ENCODE data around the gene PLIN5.
"Not testable (repeated sequence)": the region's sequence is repeated elsewhere in the genome, so short reads cannot be mapped to it uniquely, and the experiment has no call there.

PLIN5 gene

DNA sequence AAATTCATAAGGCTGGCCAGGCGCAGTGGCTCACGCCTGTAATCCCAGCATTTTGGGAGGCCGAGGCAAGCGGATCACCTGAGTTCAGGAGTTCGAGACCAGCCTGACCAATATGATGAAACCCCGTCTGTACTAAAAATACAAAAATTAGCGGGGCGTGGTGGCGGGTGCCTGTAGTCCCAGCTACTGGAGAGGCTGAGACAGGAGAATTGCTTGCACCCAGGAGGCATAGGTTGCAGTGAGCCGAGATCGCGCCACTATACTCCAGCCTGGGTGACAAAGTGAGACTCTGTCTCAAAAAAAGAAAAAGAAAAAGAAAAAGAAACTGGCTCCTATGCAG, 6.8 kb upstream of the PLIN5 start:
- not testable (repeated sequence) for DNase-seq

DNA sequence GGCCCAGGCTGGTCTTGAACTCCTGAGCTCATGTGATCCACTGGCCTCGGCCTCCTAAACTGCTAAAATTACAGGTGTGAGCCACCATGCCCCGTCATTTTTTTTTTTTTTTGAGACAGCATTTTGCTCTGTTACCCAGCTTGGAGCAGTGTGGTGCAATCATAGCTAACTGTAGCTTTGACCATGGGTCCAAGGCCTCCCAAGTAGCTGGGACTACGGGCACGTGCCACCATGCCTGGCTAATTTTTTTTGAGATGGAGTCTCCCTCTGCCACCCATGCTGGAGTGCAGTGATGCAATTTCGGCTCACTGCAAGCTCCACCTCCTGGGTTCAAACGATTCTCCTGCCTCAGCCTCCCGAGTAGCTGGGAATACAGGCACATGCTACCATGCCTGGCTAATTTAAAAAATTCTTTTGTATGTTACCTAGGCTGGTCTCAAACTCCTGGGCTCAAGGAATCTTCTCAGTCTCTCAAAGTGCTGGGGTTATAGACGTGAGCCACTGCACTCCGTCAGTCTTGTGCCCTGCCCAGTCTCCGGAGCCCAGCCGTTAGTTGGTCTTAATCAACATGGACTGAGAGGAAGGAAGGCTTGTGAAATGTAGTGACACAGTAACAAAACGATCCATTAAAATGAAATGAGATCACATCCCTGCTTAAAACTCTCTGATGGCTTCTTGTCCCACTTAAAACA, 6.2 kb upstream of the PLIN5 start:
- DNase-seq: no peak

DNA sequence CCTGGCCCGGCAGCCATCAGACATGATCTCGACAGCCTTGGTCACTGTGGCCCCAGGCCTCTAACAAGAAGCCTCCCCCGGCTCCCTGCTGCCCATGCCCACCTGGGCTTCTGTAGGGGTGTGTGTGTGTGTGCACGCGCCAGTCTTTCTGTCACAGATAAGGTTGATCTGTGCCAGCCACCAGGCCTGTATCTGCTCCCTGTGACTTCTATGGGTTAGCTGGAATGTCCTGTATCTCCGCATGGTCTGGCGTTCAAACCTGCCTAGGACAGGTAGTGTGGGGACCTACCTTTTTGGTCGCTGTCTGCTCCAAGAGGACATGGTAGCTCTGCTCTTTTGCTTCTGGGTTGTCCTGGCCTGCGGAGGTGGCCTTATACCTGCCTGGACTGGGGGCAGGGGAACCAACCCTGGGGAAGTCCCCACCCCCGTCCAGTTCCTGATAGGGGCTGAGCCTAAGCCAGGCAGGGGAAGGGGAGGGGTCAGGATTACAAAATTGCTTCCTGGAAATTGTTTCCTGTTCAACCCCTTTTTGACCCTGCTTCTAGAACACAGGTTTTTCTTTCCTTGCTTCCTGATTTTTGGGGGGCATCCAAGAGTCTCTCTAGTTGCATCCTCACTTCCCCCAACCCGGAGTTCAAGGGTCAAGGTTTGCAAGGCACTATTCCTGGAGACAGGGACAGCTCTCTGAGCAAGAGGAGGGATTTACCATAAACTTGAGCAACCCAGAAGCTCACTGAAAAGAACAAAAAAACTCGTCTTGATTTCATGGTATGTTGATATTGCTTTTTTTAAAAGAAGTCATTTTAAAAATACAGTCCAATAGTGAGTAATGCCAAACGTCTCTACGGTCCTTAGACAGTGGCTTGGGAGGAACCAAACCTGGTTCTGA, 4.9 kb upstream of the PLIN5 start, which contains the start of gene LRG1:
TSS of gene LRG1 (minus strand) at position 344 of the 889 bp plus-strand sequence. CDS start at position 321, 23 bp downstream.
- no peak for DNase-seq

DNA sequence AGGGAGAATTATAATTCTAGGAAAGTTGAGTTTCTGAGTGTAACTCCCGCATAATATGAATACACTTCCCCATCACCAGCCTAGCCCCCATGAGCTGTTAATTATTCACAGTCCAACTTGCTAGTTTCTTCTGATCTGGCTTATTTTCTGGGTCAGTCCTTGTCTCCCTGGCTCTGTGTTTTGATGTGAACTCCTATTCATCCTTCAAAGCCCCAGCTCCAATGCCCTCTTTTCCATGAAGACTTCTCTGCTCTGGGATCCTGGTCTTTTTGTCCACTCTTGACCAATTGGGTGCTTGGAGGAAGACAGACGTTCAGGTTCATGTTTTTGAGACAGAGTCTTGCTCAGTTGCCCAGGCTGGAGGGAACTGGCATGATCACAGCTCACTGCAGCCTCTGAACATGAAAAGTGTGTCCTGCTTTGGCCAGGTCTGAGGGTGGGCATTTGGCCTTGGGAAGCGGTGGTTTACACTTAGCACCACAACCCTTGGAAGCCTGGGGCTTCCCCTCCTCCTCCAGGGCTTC, 4.2 kb upstream of the PLIN5 start:
- no peak for DNase-seq

- DNase-seq: no peak
Measured at GRCh38 chr19:4538601-4538954, 3.6 kb upstream of the PLIN5 start.

DNA sequence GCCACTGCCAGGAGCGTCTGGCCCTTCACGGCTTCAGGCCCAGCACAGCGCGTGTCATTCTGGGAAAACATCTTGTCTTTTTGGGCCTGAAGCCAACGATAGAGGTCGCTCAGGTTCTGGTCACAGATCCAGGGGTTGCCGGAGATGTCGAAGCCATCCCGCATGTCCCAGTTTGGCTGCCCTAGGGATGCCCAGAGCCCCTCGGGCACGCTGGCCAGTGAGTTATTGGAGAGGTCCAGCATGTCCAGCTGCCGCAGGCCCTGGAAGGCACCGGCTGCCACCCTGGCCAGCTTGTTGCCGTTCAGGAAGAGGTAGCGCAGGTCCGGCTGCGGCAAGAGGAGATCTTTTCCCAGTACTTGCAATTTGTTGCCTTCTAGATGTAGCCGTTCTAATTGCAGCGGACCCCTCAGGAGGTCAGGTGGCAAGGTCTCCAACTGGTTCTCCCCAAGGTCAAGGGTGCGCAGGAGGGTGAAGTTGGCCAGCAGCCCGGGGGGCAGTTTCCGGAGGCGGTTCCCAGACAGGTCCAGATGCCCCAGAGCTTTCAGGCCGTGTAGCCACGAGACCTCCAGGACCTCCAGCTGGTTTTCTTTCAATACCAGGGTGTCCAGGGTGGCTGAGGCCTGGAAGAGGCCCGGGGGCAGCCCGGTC, 3.1 kb upstream of the PLIN5 start:
- DNase-seq: no peak

GRCh38 chr19:4536798-4537197, 1.8 kb upstream of the PLIN5 start:
- DNase-seq: no peak

- DNase-seq: no peak
Measured at GRCh38 chr19:4533835-4534424, 1.1 kb downstream of the PLIN5 start.

DNA sequence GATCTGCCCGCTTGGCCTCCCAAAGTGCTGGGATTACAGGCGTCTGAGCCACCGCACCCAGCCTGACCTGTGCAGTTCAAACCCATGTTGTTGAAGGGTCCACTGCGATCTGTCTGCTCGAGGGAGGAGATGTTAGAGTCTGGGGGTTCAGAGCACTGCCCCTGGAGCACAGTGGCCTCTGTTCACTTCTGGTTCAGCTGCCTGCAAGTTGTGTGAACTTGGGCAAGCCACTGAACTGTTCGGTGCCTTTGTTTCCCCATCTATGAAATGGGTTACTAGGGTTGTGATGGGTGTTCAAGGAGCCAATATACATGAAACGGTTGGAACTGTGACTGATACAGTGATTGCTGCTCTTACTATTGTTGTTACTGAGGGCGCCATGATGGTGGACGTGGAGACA, 1.7 kb downstream of the PLIN5 start:
- DNase-seq: no peak

- no peak for DNase-seq
Measured at GRCh38 chr19:4531562-4532165, 3.4 kb downstream of the PLIN5 start.

GRCh38 chr19:4529924-4530522, 5.0 kb downstream of the PLIN5 start:
- DNase-seq: no peak

- DNase-seq: no peak
Measured at GRCh38 chr19:4528843-4529242, 6.2 kb downstream of the PLIN5 start.

GRCh38 chr19:4527377-4527776, 7.6 kb downstream of the PLIN5 start:
- not testable (repeated sequence) for DNase-seq

- DNase-seq: no peak
Measured at GRCh38 chr19:4525563-4526002, 9.4 kb downstream of the PLIN5 start.

DNA sequence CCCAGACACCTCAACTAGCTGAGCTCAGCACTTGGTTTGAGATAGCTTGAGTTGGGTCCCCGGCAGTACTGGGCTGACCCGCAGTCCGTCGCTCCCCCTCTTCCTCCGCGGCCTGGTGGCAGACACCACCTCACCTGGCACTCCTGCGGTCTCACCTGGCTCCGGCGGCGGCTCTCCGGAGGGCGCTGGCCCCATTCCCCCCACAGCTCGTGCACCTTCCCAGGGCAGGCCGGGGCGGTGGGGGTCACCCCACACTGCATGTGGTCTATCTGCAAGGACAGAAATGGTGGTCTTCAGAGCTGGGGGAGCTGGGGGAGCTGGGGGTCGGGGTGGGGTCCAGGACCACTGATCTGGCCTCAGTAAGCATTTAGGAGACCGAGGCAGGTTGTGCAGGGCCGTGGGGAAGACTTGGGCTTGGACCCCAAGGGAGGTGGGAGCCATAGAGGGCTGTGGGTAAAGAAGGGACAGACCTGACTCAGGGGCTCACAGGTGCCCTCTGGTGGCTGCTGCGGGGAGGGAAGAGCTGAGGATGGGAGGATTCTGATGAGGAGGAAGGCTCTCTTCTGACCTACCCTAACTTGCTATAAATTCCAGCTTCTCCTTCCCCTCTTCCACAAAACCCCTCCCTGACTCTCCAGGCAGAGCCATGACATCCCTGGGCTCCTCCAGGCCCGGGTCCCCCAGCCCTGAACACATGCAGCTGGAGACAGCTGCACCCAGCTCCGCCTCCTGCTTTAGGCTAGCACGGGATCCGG, 10.0 kb downstream of the PLIN5 start:
- DNase-seq: no peak

- DNase-seq: no peak
Measured at GRCh38 chr19:4523306-4524110, 11.5 kb downstream of the PLIN5 start.

DNA sequence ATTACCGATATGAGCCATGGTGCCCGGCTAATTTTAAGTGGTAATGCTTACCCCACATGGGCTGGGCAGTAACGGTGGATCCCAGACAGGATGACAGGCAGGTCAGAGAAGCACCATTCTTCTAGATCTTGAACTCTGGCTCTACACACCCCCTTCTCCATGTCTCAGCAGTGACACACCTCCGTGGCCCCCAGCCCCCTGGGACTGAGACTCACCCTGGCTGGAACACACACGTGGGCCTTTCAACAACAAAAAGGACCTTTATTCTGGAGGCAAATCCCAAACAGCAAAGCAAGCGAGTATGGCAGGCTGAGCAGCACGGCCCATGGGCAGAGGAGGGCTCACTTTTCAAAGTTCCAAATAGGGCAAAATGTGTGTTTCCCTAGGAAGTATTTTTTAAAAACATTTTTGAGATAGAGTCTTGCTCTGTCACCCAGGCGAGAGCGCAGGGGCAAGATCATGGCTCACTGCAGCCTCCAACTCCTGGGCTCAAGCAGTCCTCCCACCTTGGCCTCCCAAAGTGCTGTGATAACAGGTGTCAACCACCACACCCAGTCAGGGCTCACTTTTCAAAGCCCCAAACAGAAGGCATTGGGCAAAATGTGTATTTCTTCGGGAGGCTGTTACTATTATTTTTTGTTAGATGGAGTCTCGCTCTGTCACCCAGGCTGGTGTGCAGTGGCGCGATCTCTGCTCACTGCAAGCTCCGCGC, 12.6 kb downstream of the PLIN5 start:
- DNase-seq: no peak

GRCh38 chr19:4521888-4522242, 13.2 kb downstream of the PLIN5 start:
- DNase-seq: no peak

- DNase-seq: no peak
Measured at GRCh38 chr19:4521170-4521887, 13.7 kb downstream of the PLIN5 start.

Data from cerebellar nuclear complex (tissue), 1 donor.